GM12891 (cell line): ENCODE measurements around the gene FAM187B.

Experiments used
- PAX5 ChIP-seq: IDR thresholded peaks from 2 replicates; pipeline ENCODE4 v1.6.1; 2011; ENCODE audit warnings: low read length, moderate library complexity, mild to moderate bottlenecking; ENCODE audit not compliant: insufficient read depth, severe bottlenecking
- POLR2A ChIP-seq: IDR thresholded peaks from 2 replicates; pipeline ENCODE4 v1.6.1; 2011; ENCODE audit warnings: low read depth, low read length, control low read depth
- POLR2AphosphoS5 ChIP-seq: IDR thresholded peaks from 2 replicates; pipeline ENCODE4 v1.6.1; 2011; ENCODE audit warnings: low read depth, low read length, control low read depth
- POU2F2 ChIP-seq: IDR thresholded peaks from 2 replicates; pipeline ENCODE4 v1.6.1; 2011; ENCODE audit warnings: low read depth, mild to moderate bottlenecking, control low read depth, low read length, moderate library complexity
- SPI1 ChIP-seq: IDR thresholded peaks from 2 replicates; pipeline ENCODE4 v1.6.1; 2011; ENCODE audit warnings: low read depth, low read length, control low read depth
- TAF1 ChIP-seq: IDR thresholded peaks from 2 replicates; pipeline ENCODE4 v1.6.1; 2011; ENCODE audit warnings: low read depth, low read length, control low read depth

GRCh38 chr19:35249146-35249847 is 20.8 kb upstream of the FAM187B start:
- no peak for TF ChIP-seq POLR2AphosphoS5
- TF ChIP-seq TAF1 = no peak
- no peak for TF ChIP-seq POLR2A
- peak; percentile 83 for TF ChIP-seq SPI1
- TF ChIP-seq PAX5 = no peak
- TF ChIP-seq POU2F2 = no peak
